Thyroid gland (tissue), 4 donors: ENCODE data around the gene CBFB. TPM values are rescaled to one million over a fixed set of nuclear protein-coding genes. Genes with fewer than 3 reads are reported as not detected.
"Not testable (repeated sequence)": the region's sequence is repeated elsewhere in the genome, so short reads cannot be mapped to it uniquely, and the experiment has no call there.

Experiments used
- DNase-seq, 2 donors: peaks; one replicate each; pipeline ENCODE4 v3.0.0-alpha.2; 2019
- H3K27ac ChIP-seq, 3 donors: fragments of 200-600 bp; sonication (generic); 1 replicate in 2 of 3; 2 replicates in 1 of 3; pipeline ENCODE4 v1.5.1; 2016 to 2019; ENCODE audit warnings: mild to moderate bottlenecking in 1 of 3, moderate library complexity in 1 of 3
- H3K27me3 ChIP-seq: fragments of 200-600 bp; sonication (generic); one replicate; pipeline ENCODE4 v1.5.1; 2019
- H3K36me3 ChIP-seq, 2 donors: fragments of 200-600 bp; sonication (generic); one replicate each; pipeline ENCODE4 v1.5.1; 2016 to 2019
- H3K4me1 ChIP-seq, 2 donors: fragments of 200-600 bp; sonication (generic); one replicate each; pipeline ENCODE4 v1.5.1; 2017 to 2019
- H3K4me3 ChIP-seq, 3 donors: fragments of 200-600 bp; sonication (generic); replicated peaks in 1 of 3; 1 replicate in 2 of 3; 2 replicates in 1 of 3; pipeline ENCODE4 v1.5.1; 2016; ENCODE audit warnings: mild to moderate bottlenecking in 1 of 3
- H3K9me3 ChIP-seq: fragments of 200-600 bp; sonication (generic); one replicate; pipeline ENCODE4 v1.5.1; 2017
- POLR2A ChIP-seq, 2 donors: fragments of 450-650 bp; IDR thresholded peaks; one replicate each; pipeline ENCODE4 v1.6.1; 2017; ENCODE audit warnings: antibody characterized with exemption in 2 of 2, mild to moderate bottlenecking in 2 of 2, moderate library complexity in 1 of 2
- WGBS, 2 donors: methylation state at CpG; one replicate each; pipeline ENCODE4 v1.1.5; 2017; 5-methylcytosine and 5-hydroxymethylcytosine counted together
- intact Hi-C: fragments of 100-400 bp; cut with DNase I; formaldehyde crosslinking; loops from one replicate; pipeline ENCODE4 v1.15.1; 2023
- total RNA-seq, 4 donors: library from RNA; depleted of rRNA; stranded (reverse); fragments of >200 nt; gene quantifications; one replicate each; pipeline ENCODE4 v1.2.3, GENCODE V29; 2016
- TF ChIP-seq, protein P1 (sequence below), 6 experiments: fragments of 200-600 bp in 3 of 6; fragments of 450-650 bp in 3 of 6; sonication (generic) in 3 of 6; IDR thresholded peaks; one replicate each; pipeline ENCODE4 v1.5.1; 2016 to 2019; ENCODE audit warnings: antibody characterized with exemption in 6 of 6, mild to moderate bottlenecking in 2 of 6, inconsistent platforms in 1 of 6, moderate library complexity in 1 of 6

CBFB gene
- total RNA-seq, 4 donors from 2014 or later, result 31.0 to 60.0 (median 41.5) TPM

DNA sequence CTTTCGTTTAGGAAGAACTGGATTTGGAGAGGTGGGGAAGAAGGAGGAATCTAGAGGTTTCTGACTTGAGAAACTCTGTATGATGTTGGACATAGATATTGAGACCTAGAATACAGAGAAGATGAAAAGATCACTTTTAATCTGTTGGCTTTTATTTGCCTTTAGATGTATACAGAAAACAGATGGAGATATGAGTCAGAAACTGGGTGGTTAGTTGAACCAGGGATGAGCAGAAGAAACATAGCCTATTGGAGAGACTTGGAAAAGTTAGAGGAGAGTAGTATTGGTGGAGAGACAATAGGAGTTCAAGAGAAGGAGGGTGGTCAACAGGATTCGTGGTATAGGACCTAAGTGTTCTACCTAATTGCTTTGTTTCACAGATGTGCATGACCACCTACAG is 85.8 kb downstream of the CBFB start:
- Histone ChIP-seq H3K36me3 (no peaks in the 10 kb centered on the region), H3K4me1 (peaks cover 14% of the 10 kb centered on the region in 2 donors), H3K27me3 (no peaks in the 10 kb centered on the region), H3K9me3 (no peaks in the 10 kb centered on the region), H3K27ac (no peak overlapping the region), H3K4me3 (no peak overlapping the region)
- 75 to 76% methylated on average over 2 of the region's 2 CpGs for WGBS, 2 donors
- intact Hi-C loops, result loop anchor here (10.0 kb wide), 1 partner anchor 80 kb away; no protein-coding TSS in a partner anchor
- DNase-seq, result no peak
- no peak for TF ChIP-seq POLR2A (IDR thresholded peaks at IDR 0.05)
- TF ChIP-seq, protein P1, sequence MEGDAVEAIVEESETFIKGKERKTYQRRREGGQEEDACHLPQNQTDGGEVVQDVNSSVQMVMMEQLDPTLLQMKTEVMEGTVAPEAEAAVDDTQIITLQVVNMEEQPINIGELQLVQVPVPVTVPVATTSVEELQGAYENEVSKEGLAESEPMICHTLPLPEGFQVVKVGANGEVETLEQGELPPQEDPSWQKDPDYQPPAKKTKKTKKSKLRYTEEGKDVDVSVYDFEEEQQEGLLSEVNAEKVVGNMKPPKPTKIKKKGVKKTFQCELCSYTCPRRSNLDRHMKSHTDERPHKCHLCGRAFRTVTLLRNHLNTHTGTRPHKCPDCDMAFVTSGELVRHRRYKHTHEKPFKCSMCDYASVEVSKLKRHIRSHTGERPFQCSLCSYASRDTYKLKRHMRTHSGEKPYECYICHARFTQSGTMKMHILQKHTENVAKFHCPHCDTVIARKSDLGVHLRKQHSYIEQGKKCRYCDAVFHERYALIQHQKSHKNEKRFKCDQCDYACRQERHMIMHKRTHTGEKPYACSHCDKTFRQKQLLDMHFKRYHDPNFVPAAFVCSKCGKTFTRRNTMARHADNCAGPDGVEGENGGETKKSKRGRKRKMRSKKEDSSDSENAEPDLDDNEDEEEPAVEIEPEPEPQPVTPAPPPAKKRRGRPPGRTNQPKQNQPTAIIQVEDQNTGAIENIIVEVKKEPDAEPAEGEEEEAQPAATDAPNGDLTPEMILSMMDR (IDR thresholded peaks at IDR 0.05), result no peak

DNA sequence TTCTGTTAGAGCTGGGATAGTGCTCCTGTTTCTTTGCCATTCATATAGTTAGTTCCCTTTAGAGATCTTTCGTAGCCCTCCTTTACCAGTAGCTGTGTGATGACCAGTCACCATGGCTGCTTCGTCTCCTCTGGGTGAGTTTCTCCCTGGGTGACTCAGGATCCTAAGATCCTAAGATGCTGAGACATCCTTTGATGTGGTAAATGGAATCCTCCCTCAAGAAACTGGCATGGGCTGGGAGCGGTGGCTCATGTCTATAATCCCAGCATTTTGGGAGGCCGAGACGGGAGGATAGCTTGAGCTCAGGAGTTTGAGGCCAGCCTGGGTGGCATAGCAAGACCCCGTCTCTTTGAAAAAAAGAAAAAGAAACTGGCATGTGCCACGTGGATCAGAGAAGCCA is 86.7 kb downstream of the CBFB start:
- H3K4me3 ChIP-seq, result no peak overlapping the region
- no peaks in the 10 kb centered on the region for H3K9me3 ChIP-seq
- intact Hi-C loops, result loop anchor here (10.0 kb wide), 1 partner anchor 81 kb away; no protein-coding TSS in a partner anchor
- H3K27me3 ChIP-seq, result no peaks in the 10 kb centered on the region
- DNase-seq, result no peak
- no peaks in the 10 kb centered on the region for H3K36me3 ChIP-seq
- H3K27ac ChIP-seq, result no peak overlapping the region
- WGBS, 2 donors, result 88 to 91% methylated on average over 7 of the region's 7 CpGs
- H3K4me1 ChIP-seq, result peaks cover 9 to 10% of the 10 kb centered on the region in 2 donors
- no peak for TF ChIP-seq POLR2A (IDR thresholded peaks at IDR 0.05)
- TF ChIP-seq, protein P1 (IDR thresholded peaks at IDR 0.05), result no peak

DNA sequence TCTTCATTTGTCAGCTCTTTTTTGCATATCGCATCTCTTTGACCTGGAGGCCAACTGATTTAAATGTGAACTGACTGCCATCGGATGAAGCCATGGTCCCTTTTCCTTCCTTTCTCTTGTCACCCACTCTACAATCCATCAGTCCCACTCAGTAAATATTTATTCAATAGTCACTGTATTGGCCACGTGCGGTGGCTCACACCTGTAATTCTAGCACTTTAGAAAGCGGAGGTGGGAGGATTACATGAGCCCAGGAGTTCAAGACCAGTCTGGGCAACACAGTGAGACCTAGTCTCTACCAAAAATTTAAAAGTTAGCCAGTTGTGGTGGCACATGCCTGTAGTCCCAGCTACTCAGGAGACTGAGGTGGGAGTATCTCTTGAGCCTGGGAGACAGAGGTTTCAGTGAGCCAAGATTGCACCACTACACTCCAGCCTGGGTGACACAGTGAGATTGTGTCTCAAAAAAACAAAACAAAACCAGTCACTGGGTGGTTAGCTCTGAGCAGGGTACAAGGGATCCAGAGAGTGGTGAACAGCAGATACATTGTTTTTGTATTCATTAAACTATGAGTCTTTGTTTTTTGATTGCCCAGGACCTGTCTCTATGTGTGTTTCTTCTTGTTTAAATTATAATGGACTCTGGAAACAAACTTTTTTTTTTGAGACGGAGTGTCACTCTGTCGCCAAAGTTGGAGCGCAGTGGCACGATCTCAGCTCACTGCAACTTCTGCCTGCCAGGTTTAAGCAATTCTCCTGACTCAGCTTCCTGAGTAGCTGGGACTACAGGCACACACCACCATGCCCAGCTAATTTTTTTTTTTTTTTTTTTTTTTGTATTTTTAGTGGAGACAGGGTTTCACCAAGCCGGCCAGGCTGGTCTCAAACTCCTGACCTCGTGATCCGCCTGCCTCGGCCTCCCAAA is 87.7 kb downstream of the CBFB start:
- intact Hi-C loops, result loop anchor here (10.0 kb wide), 1 partner anchor 82 kb away; no protein-coding TSS in a partner anchor
- Histone ChIP-seq H3K9me3 (no peaks in the 10 kb centered on the region), H3K27me3 (no peaks in the 10 kb centered on the region), H3K4me1 (peaks cover 0 to under 1% of the 10 kb centered on the region in 2 donors), H3K27ac (no peak overlapping the region), H3K4me3 (no peak overlapping the region), H3K36me3 (peaks cover 2 to 5% of the 10 kb centered on the region in 2 donors)
- 88% methylated on average over 13 of the region's 13 CpGs for WGBS, 2 donors
- DNase-seq, result no peak
- no peak for TF ChIP-seq POLR2A (IDR thresholded peaks at IDR 0.05)
- TF ChIP-seq, protein P1 (IDR thresholded peaks at IDR 0.05), result no peak

DNA sequence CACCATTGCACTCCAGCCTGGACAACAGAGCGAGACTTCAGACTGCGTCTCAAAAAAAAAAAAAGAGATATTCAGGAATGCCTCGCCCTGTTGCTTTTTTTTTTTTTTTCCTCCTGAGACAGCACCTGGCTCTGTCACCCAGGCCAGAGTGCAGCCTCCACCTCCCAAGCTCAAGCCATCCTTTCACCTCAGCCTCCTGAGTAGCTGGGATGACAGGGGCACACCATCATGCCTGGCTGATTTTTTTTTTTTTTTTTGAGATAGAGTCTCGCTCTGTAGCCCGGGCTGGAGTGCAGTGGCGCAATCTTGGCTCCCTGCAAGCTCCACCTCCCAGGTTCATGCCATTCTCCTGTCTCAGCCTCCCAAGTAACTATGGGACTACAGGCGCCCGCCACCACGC is 88.8 kb downstream of the CBFB start:
- DNase-seq, result no peak
- intact Hi-C loops, result loop anchor here (10.0 kb wide), 1 partner anchor 83 kb away; no protein-coding TSS in a partner anchor
- no peaks in the 10 kb centered on the region for H3K27me3 ChIP-seq
- H3K27ac ChIP-seq, result no peak overlapping the region
- H3K4me3 ChIP-seq, result no peak overlapping the region
- no peaks in the 10 kb centered on the region for H3K4me1 ChIP-seq
- H3K36me3 ChIP-seq, result peaks cover 7 to 12% of the 10 kb centered on the region in 2 donors
- TF ChIP-seq, protein P1 (IDR thresholded peaks at IDR 0.05), result no peak
- TF ChIP-seq POLR2A (IDR thresholded peaks at IDR 0.05), result no peak
- no peaks in the 10 kb centered on the region for H3K9me3 ChIP-seq
- 96 to 99% methylated on average over 9 of the region's 9 CpGs for whole genome bisulfite sequencing, 2 donors

DNA sequence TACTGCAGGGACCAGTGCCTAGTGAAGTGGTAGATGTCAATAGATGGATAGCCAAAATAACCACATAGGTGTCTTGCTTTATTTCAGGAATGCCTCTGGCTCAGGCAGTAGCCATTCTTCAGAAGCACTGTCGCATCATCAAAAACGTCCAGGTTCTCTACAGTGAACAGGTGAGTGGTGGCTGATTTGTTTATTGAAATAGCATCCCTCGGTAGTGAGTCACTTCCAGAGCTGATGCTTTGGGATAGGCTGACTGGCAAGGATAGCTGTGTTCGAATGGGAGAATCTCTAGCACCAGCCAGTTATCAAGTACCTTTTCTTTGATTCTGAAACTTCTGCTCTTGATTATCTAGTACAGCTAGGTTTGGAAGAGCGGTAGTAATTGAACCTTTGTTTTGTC is 91.1 kb downstream of the CBFB start:
- peaks cover 7 to 12% of the 10 kb centered on the region in 2 donors for H3K36me3 ChIP-seq

DNA sequence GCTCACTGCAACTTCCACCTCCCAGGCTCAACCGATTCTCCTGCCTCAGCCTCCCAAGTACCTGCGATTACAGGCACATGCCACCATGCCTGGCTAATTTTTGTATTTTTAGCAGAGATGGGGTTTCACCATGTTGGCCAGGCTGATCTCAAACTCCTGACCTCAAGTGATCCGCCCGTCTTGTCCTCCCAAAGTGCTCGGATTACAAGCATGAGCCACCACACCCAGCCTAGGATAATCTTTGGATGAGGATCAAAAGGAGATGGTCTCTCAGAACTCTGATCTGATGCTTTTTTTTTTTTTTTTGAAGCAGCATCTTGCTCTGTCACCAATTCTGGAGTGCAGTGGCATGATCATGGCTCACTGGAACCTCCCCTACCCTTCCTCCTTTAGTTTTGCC is 93.8 kb downstream of the CBFB start:
- H3K9me3 ChIP-seq, H3K4me1 ChIP-seq, H3K27me3 ChIP-seq, H3K4me3 ChIP-seq, intact Hi-C loops, DNase-seq, H3K27ac ChIP-seq: not testable (repeated sequence)
- peaks cover 7 to 12% of the 10 kb centered on the region in 2 donors for H3K36me3 ChIP-seq
- 94 to 96% methylated on average over 5 of the region's 5 CpGs for WGBS, 2 donors

More for the DNA sequence above, 91.1 kb downstream of the CBFB start:
- WGBS, 2 donors, result 84 to 92% methylated on average over 5 of the region's 5 CpGs
- DNase-seq, result no peak
- TF ChIP-seq, protein P1 (IDR thresholded peaks at IDR 0.05), result no peak
- no peak for TF ChIP-seq POLR2A (IDR thresholded peaks at IDR 0.05)
- no peak overlapping the region for H3K4me3 ChIP-seq
- no peak overlapping the region for H3K27ac ChIP-seq
- no peaks in the 10 kb centered on the region for H3K9me3 ChIP-seq
- no peaks in the 10 kb centered on the region for H3K27me3 ChIP-seq
- no peaks in the 10 kb centered on the region for H3K4me1 ChIP-seq
- intact Hi-C loops, result no loop called here
